Skeletal muscle cell (primary cell): ENCODE results near the gene ABCG1.

ENCODE experiments used
- DNase-seq: peaks from one replicate; pipeline ENCODE4 v3.0.0-alpha.2; 2010; ENCODE audit warnings: low read depth
- H3K4me3 ChIP-seq: 2 replicates; pipeline ENCODE4 v1.5.1; 2011; ENCODE audit warnings: low read depth, mild to moderate bottlenecking, control low read depth, low read length, moderate library complexity

ABCG1 gene

GRCh38 chr21:42245331-42246193, 26.6 kb downstream of the ABCG1 start:
- no peak for DNase-seq
- no peak overlapping the region for H3K4me3 ChIP-seq

DNA sequence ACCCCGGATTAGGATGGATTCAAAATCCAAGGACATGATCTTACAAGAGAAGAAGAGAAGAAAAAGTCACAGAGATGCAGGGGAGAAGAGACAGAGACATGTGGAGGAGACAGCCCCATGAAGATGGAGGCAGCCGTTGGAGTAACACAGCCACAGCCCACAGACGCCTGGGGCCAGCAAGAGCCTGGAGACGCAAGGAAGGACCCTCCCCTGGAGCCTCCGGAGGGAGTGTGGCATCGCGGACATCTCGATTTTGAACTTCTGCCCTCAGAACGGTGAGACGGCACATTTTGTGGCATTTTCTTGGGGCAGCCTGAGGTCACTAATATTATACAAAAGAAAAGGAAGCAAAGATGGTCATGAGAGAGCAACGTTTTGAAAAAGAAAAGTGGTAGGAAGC, 28.8 kb downstream of the ABCG1 start:
- no peak overlapping the region for H3K4me3 ChIP-seq
- DNase-seq: no peak

GRCh38 chr21:42248241-42248640, 29.3 kb downstream of the ABCG1 start:
- no peak overlapping the region for H3K4me3 ChIP-seq
- DNase-seq: no peak

DNA sequence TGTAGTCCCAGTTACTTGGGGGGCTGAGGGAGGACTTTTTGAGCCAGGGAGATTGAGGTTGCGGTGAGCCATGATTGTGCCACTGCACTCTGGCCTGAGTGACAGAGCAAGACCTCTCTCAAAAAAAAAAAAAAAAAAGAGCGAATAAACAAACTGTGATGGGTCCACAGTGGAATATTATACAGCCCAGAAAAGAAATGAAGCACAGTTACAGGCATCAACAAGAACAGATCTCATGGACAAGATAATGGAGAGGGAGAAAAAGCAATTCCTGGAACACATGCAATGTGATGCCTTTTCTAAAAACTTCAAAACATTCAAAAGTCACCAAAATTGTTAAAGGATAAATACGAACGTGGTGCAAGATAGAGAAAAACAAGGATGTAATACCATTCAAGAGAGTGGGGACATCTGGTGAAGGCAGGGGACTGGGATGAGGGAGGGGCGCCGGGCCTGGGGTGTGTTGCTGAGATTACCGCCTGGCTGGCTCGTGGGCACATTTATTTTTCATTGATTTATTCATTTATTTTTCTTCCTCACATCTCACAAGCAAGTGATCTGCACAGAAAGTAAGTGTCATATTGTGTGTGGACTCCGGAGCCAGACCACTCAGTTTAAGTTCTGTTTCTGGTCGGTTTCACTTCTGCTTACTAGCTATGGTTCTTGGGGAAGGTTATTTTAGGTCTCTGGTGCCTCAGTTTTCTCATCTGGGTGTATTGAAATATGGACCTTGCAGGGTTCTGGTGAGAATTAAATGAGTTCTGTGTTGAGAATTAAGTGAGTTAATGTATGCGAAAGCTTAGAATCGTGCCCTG, 30.1 kb downstream of the ABCG1 start:
- DNase-seq: no peak
- H3K4me3 ChIP-seq: no peak overlapping the region

DNA sequence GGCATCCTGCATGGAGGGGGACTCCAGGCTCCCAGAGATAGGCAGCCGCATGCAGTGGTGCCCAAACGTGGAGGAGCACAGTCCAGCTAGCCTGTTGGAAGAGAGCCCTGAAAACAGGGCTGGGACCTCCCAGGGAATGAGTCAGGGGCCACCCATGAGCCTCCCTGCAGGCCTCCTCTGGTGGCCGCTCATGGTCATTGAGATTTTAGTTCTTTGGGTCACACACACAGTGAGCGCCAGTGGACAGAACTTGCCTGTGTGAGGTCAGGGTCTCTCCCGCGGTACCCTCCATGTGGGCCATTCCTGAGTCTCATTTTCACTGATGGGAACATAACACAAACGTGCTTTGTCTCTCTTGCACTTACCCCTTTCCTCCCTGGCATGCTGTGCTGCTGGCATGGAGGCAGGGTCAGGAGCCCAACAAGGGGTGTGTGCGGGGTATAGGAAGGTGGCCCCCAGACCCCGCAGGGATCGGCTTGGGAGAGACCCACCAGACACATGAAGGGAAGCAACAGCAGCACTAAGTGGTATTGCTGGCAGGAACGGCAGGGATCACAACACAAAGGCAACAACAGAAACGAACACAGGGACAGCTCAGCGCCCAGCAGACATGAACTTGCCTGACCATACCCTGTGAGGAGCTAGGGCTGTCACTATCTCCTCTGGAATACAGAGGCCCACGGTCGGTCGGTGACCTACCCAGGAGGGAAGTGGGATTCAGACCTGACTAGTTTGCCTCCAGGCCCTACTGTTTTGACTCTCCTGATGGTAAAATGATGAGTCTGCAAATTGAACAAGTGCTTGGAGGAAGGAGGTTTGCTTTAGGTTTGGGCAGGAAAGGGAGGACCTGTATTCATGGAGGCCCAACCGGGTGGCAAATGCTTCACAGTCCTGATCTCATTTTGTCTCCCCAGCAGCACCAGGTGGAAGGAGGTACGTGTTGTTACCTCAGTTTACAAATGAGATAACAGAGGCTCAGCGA, 31.8 kb downstream of the ABCG1 start:
- no peak overlapping the region for H3K4me3 ChIP-seq
- DNase-seq: no peak

DNA sequence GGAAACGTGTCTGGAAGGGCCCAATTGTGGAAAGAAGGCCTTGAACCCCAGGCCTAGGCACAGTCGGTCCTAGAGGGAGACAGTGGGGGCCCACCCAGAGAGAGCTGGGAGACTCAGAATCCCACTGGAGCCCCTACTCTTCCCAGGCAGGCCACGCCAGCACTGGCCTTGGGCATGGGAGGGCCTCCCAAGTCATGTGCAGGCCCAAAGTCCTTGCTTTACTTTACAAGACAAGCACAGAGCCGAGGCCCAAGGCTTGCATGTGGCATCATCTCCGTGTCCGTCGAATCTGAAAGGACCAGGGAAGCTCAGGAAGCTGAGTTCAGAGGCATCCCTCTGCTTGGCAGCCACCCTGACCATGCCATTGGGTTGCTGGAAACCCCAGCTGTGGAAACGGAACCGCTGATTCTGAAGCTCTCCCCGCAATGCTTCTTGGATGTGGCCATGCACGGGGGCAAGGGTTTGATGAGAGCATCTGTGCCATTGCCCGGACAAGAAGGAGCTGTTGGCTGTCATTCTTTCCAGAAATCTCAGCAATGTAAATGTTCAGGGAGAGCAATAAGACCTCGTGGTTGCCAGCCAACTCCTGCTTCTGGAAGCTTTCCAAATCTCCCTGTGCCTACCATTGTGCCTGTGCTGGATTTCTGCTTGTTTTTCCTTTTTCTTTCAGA, 32.8 kb downstream of the ABCG1 start:
- no peak for DNase-seq

GRCh38 chr21:42252325-42252654, 33.4 kb downstream of the ABCG1 start:
- DNase-seq: no peak
- H3K4me3 ChIP-seq: no peak overlapping the region

More for the DNA sequence above, 32.8 kb downstream of the ABCG1 start:
- no peak overlapping the region for H3K4me3 ChIP-seq

DNA sequence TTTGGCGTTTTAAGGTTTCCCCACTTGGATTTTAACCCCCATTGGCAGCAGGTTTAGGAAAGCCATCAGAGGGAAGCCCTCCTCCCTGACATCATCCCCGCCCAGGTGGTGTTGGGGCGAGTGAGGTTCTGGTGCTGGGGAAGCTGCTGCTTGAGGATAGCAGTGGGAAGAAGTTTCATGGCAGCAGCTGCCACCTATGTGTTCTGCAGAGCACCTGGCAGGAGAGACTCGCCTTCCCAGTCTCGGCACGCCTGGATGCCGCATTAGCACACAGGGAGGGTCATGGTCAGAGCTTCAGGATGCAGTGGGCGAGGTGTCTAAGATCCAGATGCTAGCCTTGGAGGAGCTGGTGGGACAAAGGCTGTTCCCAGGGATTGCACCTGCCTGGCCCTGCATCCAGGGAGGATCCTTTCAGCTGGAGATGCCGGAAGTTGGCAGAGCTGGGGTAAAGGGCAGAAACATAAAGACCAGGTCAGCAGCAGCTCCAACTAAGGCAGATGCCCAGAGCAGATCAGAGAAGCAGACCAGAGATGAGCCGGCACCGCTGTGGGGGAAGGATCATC, 33.9 kb downstream of the ABCG1 start:
- no peak for DNase-seq
- no peak overlapping the region for H3K4me3 ChIP-seq

- no peak overlapping the region for H3K4me3 ChIP-seq
- DNase-seq: no peak
Observed at GRCh38 chr21:42253466-42253865, 34.5 kb downstream of the ABCG1 start.

GRCh38 chr21:42254083-42254482, 35.1 kb downstream of the ABCG1 start:
- H3K4me3 ChIP-seq: no peak overlapping the region
- DNase-seq: no peak

- H3K4me3 ChIP-seq: no peak overlapping the region
- DNase-seq: no peak
Observed at GRCh38 chr21:42254651-42255601, 36.0 kb downstream of the ABCG1 start.

GRCh38 chr21:42255825-42256224, 36.9 kb downstream of the ABCG1 start:
- H3K4me3 ChIP-seq: no peak overlapping the region
- no peak for DNase-seq

DNA sequence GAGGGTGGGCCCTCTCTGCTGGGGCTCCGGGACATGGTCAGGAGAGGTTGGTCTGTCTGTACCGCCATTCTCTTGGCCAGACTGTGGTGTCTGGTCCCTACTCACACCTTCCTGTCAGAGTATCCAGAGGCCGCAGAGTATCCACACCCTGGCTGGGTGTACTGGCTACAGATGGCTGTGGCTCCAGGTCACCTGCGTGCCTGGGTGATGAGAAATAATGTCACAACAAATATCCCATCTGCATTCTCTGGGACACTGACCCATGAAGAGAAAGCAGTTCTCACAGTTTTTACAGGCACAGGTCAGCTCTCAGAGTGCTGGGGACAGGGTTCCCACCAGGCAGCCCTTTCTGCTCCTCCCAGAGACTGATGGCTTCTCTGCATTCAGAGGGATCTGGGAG, 37.4 kb downstream of the ABCG1 start:
- no peak overlapping the region for H3K4me3 ChIP-seq
- DNase-seq: no peak

- no peak for DNase-seq
- H3K4me3 ChIP-seq: no peak overlapping the region
Observed at GRCh38 chr21:42257091-42257765, 38.3 kb downstream of the ABCG1 start.

DNA sequence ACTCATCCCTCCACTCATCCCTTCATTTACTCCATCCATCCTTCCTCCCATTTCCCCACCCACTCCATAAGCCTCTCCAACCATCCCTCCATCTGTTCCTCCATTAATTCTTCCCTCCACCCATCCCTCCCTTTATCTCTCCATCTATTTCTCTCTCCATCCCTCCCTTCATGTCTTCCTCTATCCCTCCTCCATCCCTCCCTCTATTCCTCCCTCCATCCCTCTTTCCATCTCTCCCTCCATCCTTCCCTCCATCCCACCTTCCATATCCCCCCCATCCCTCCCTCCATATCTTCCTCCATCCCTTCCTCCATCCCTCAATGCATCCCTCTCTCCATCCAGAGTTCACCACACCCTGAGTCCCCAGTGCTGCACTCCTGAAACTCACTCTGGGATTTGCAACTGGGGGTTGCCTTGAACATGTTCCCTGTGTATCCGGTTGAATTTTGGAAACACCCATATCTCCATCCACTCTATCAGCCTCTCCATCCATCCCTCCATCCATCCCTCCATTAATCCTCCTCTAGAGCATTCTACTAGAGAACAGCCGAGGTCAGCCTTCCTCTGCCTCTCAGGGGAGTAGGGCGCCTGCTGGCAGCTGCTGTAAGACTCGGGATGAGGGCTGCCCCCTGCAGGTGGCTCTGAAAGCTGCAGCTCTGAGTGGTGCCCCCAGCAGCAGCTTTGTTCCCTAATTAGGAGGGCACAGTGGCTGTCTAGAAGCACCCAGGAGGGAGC, 39.4 kb downstream of the ABCG1 start:
- no peak for DNase-seq
- H3K4me3 ChIP-seq: no peak overlapping the region

- no peak for DNase-seq
- no peak overlapping the region for H3K4me3 ChIP-seq
Observed at GRCh38 chr21:42258885-42259407, 40.0 kb downstream of the ABCG1 start.
